Coronary artery (tissue), 2 donors: ENCODE measurements around the gene CHCT1.

Source experiments
- DNase-seq: peaks from one replicate; pipeline ENCODE4 v3.0.0-alpha.2; 2017; ENCODE audit warnings: low spot score
- H3K27ac ChIP-seq, 2 donors: fragments of 200-600 bp; sonication (generic); one replicate each; pipeline ENCODE4 v1.5.1; 2016 to 2019
- H3K4me3 ChIP-seq: fragments of 200-600 bp; sonication (generic); 2 replicates; pipeline ENCODE4 v1.5.1; 2016; ENCODE audit warnings: mild to moderate bottlenecking, moderate library complexity
- TF ChIP-seq, protein P1 (sequence below): fragments of 200-600 bp; sonication (generic); IDR thresholded peaks from one replicate; pipeline ENCODE4 v1.5.1; 2019; ENCODE audit warnings: antibody characterized with exemption

CHCT1 gene

DNA sequence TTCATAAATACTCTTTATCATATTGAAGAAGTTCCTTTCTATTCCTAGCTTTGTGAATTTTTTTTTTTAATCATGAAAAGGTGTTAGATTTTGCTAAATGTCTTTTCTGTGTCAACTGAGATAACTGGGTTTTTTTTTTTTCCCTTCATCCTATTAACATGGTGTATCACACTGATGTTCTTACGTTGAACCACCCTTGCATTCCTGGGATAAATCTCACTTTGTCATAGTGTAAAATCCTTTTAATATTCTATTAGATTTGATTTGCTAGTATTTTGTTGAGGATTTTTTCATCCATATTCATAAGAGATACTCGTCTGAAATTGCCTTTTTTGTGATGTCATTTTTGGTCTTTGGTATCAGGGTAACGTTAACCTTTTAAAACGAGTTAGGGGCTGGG lies 49.2 kb downstream of the CHCT1 start:
- DNase-seq: no peak
- Histone ChIP-seq H3K27ac (no peak overlapping the region), H3K4me3 (no peak overlapping the region)
- TF ChIP-seq, protein P1, sequence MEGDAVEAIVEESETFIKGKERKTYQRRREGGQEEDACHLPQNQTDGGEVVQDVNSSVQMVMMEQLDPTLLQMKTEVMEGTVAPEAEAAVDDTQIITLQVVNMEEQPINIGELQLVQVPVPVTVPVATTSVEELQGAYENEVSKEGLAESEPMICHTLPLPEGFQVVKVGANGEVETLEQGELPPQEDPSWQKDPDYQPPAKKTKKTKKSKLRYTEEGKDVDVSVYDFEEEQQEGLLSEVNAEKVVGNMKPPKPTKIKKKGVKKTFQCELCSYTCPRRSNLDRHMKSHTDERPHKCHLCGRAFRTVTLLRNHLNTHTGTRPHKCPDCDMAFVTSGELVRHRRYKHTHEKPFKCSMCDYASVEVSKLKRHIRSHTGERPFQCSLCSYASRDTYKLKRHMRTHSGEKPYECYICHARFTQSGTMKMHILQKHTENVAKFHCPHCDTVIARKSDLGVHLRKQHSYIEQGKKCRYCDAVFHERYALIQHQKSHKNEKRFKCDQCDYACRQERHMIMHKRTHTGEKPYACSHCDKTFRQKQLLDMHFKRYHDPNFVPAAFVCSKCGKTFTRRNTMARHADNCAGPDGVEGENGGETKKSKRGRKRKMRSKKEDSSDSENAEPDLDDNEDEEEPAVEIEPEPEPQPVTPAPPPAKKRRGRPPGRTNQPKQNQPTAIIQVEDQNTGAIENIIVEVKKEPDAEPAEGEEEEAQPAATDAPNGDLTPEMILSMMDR: no peak

DNA sequence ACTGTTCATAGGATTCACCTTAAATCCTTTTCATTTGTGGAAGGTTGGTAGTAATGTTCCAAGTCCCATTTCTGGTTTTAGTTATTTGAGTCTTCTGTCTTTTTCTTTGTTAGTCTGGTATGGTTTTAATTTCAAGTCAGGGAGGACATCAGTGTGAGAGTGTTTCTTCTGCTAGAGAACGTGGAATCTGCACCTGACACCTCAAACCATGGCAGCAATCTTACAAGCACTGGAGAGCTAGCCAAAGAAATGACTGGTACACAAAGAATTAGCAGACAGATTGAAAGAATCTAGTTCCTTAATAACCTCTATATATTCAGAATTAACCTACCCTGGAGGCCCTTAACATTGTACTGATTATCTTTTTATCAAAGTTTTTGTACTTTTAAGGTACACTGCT lies 50.2 kb downstream of the CHCT1 start:
- H3K27ac ChIP-seq: no peak overlapping the region

DNA sequence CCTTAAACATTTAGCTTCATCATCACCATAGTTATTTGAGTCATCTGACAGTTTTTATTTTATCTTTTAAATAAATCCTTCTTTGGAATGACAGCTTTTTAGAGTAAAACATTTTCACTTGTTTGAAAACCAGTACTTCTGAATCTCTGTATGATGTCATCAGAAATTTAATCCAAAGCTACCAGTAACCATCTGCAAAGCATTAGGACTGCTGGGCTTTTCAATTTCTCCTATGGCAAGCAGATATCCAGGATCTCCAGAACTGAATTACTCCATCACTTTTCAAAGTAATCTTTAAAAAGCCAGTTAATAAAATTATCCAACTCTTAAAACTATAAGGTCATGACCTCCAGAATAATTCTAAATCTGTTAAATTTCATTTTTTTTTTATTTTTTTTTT lies 51.5 kb downstream of the CHCT1 start:
- TF ChIP-seq, protein P1: no peak
- Histone ChIP-seq H3K4me3 (no peak overlapping the region), H3K27ac (no peak overlapping the region)
- no peak for DNase-seq

More for the DNA sequence above, 50.2 kb downstream of the CHCT1 start:
- no peak for DNase-seq
- no peak overlapping the region for H3K4me3 ChIP-seq
- TF ChIP-seq, protein P1: no peak
